Measurements from ENCODE around the gene RASSF5. TPM values are rescaled to one million over a fixed set of nuclear protein-coding genes. Genes with fewer than 3 reads are reported as not detected.
A peak's percentile ranks its signal among the peaks of the same experiment; 100 is the strongest.

Gene RASSF5, protein sequence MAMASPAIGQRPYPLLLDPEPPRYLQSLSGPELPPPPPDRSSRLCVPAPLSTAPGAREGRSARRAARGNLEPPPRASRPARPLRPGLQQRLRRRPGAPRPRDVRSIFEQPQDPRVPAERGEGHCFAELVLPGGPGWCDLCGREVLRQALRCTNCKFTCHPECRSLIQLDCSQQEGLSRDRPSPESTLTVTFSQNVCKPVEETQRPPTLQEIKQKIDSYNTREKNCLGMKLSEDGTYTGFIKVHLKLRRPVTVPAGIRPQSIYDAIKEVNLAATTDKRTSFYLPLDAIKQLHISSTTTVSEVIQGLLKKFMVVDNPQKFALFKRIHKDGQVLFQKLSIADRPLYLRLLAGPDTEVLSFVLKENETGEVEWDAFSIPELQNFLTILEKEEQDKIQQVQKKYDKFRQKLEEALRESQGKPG
- 35.5 TPM for total RNA-seq

DNA sequence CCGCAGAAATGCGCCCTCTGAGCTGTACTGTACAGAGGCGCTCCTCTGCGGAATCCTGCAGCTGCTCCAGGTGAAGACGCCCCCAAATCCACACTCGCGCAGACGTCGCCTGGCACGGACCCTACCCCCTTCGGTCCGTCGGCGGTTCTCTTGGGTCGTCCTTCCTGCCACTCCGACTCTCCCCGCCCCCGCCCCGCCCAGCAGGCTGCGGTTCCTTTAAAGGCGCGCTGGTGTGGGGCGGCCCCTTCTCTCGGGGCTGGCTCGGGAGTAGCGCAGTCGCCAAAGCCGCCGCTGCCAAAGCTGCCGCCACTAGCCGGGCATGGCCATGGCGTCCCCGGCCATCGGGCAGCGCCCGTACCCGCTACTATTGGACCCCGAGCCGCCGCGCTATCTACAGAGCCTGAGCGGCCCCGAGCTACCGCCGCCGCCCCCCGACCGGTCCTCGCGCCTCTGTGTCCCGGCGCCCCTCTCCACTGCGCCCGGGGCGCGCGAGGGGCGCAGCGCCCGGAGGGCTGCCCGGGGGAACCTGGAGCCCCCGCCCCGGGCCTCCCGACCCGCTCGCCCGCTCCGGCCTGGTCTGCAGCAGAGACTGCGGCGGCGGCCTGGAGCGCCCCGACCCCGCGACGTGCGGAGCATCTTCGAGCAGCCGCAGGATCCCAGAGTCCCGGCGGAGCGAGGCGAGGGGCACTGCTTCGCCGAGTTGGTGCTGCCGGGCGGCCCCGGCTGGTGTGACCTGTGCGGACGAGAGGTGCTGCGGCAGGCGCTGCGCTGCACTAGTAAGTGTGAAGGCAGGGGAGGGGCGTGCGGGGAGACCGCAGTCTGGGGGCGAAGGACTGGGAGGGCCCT is at the start of gene RASSF5:
Gene RASSF5 (plus strand): TSS at position 248 of the 846 bp plus-strand sequence. CDS start 72 bp downstream, at position 320.
- DNase-seq (ENCODE audit: low spot score): peak; percentile 93

DNA sequence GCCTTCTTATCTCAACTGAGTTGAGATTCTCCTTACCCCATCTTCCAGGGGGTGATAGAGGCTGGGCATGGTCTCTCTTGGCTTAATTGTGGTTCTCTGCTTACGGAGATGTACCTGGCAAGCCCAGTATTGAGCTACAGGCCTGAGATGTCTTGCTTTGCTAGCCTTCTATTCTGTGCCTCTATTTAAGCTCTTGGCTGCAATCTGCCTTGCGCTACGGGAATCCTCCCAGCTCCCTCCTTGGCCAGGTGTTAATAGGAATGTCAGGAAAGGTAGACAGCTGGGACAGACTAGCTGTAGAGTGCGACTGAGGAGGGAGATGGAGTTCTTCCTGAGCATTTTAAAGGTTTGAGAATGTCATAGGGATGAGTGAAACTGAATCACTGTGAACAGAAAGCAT is 47.6 kb upstream of the RASSF5 start:
- DNase-seq (ENCODE audit: low spot score): no peak

DNA sequence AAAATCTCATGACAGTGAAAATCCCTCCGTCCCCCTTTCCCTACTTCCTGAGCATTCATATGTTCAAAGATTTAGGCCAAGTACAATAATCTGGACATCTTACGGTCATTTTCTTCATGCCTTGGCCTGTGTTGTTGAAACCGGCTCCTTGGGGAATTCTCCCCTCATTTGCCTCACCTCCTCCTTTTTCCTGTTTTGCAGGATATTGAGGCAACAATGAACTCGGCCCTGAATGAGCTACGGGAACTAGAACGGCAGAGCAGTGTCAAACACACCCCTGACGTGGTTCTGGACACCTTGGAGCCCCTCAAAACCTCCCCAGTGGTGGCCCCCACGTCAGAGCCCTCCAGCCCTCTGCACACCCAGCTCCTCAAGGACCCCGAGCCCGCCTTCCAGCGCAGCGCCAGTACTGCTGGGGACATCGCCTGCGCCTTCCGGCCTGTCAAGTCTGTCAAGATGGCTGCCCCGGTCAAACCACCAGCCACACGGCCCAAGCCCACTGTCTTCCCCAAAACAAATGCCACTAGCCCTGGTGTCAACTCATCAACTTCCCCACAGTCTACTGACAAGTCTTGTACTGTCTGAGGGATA is 46.4 kb upstream of the RASSF5 start:
- no peak for DNase-seq (ENCODE audit: low spot score)

DNA sequence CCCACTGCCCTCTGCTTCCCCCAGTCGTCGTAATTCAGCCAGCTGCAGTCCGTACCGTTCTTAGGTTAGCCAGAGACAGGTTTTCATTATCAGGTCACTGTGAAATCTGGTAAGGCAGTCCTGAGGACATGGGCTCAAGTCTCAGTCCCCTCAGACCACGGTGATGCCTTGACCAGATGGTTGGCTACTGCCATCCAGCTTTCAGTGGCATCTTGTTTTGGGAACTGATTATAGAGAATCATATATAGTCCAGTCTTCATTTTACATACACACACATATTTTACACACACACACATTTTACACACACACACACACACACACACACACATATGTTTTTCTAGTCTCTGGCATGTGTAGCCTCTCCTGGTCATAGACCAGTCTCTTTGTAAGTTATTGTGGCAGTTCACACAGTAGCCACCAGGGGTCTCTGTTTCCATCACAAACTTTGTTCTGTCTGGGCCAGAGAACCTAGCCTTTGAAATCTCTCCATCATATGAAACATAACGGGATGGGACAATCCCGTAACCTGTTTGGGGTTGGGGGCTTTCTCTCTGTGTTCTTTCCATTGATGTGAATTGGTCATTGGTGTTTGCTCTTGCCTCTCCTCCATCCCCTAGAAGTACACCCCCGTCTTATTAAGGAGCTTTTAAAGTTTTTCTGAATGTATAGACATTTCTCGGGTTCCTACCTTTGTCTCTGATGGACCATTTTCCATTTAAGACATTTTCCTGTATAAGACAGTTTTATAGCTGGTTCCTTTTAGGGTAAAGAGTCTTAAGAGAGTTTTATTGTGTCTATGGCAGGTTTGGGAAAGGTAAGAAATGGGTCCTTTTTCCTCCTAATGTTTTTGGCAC is 45.5 kb upstream of the RASSF5 start:
- DNase-seq (ENCODE audit: low spot score): peak; percentile 82

DNA sequence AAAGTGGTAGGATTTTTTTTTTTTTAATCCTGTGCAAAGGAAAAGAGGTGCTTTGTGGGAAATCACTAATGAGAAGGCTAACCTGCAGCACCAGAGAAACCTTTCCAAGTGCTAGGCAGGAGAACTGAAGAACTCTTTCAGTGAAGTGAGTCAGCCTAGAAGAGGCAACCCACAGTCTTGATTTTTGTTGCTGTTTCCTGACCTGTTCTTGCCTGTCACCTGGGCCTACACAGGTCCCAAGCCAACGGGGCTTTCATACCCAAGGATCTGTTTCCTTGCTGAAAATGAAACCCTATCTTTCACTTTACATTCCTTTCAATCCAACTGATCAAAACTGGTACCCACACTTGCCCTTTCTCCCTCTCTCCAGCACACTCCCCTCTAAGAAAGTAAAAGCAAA is 44.2 kb upstream of the RASSF5 start:
- no peak for DNase-seq (ENCODE audit: low spot score)

DNA sequence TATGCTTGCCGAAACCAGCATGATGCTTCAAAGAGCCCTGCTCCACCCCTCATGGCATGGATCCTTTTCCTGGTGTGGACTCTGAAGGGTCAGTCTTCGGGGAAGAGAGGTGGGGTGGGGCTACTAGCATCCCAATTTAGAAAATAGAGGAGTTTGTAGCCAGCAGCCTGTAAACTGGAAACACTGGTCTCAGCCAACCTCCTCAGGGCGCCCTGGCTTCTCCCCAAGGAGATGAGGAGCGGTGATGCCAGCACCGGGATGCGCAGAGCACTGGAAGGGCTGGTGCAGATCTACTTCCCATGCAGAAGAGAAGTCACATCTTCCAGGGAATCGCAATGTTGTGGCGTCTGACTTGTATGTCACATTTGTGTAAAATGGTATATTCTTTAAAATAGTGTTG is 43.4 kb upstream of the RASSF5 start:
- no peak for DNase-seq (ENCODE audit: low spot score)

DNA sequence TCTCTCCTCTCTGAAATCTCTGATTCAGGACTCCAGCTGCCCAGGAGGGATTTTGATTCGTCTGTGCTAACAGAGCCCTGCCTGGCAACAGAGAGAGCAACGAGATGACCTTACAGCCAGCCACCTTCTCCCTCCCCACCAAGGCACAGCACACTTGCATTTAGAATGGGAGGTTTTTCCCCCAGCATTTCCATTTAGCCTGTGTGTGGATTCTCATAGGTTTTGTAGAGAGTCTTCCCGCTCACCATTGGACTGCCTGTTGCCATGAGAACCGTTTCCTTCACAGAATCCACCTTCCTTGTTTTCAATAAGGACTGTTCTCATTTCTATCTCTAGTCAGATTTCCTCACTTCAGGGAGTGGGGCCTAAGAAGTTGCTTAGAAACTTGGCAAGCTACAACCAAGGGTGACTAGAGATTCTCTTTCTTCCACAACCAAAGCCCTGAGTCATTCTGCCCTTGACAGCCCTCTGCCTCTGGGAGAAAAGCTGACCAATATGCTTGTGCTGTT is 42.8 kb upstream of the RASSF5 start:
- DNase-seq (ENCODE audit: low spot score): no peak

DNA sequence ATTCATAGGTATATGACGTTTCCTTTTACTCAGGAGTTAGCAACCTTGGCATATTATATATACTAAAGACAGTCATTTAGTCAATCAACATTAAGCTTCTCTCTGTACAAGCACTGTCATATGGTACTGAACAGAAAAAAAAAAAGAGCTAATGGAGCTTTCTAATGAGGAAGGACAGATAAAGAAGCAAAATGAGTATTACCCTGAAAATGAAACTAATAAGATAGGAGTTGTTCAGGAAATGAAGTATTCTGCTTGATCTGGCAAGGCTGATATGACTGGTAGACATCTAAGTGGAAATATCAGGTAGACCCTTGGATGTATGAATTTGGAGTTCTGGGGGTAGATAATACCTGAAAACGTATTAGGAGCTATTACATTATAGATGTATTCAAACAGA is 41.4 kb upstream of the RASSF5 start:
- DNase-seq (ENCODE audit: low spot score): no peak

DNA sequence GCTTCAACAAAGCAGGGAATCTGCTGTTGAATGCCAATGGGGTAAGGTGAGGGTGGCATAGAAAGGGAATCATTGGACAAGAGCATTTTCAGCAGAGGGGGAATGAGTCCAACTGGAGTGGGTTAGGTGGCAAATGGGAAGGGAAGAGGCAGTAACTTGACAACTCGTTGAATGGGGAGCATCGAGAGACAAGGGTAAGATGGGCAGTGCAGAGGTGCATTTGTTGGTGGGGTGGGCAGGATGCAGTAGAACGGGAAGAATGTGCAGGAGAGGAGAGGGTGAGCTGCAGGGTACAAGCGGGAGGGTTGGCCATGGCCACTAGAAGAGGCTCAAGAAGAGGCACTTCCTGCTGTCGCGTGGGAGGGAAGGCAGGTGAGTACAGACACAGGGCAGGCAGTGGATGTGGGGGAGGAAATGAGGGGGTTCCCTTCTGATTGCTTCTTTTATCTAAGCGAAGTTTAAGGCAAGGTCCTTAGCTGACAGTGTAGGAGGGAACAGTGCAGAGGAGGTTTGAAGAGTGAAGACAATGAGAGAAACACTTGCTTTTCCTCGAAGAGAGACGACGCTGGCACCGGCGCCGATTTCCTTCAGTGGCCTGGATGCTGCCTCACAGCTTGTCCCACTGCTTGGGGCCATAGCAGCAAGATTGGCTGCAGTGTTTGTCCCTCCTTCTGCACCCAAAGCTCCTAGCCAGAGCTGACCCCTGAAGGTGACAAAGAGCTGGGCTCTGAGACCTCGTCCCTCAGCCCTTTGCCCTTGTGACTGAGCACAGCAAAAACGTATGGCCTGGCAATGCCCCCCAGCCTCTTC is 40.3 kb upstream of the RASSF5 start:
- DNase-seq (ENCODE audit: low spot score): no peak

DNA sequence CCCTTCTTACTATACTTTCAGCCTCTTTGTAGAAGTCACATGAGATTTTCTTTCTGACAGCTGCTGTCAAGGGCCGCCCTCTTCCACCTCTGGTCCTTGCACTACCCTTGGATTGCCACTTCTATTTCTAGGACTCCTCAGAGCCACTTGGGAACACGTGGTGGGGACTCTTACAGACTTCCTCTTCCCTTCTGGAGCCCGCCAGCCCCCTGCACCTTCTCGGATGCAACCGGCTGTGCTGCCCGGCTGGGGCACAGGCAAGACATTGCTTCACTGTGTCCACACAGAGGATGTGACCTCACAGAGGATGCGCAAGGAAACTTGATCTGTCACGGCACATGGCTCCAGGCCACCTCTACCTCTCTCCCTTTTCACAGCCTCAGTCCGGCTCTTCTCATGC is 39.4 kb upstream of the RASSF5 start:
- no peak for DNase-seq (ENCODE audit: low spot score)

DNA sequence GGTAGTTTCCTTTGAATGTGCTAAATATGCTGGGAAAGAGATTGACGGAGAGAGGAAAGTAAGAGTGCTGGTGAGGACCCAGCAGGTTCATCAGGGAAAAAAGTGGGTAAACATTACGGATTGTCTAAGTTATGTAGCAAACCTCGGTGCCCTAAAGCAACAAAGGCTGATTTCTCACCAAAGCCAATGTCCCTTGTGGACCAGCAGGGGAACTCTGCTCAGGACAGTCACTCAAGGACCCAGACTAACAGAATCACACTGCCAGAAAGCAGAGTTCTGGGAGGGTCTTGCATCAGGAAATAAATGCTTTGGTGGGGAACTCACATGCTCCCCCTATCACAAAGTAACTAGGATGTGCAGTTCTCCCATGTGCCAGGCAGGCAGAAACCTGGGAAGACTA is 38.8 kb upstream of the RASSF5 start:
- DNase-seq (ENCODE audit: low spot score): no peak

DNA sequence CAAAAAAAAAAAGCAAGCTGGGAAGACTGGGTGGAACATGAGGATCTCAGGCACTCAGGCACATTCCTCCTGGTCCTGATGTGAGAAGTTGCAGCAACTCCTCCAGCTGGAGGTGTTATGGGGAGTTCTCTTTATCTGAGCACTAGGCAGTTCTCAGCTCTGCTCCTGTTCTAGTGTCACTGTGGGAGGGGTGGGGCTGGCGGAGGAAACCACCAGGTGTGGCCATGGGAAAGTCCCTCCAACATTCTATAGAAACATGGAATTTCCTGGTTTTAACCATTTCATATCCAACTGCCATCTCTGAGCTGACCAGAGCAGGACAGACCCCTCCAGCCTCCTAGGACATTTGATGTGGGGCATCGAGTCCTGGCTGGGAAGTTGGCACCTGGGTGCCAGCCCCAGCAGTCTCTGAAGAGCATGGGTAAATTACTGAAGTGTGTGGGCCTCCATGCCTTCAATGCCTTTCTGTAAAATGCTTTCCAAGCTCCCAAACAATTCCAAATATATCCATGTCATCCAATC is 37.9 kb upstream of the RASSF5 start:
- no peak for DNase-seq (ENCODE audit: low spot score)

DNA sequence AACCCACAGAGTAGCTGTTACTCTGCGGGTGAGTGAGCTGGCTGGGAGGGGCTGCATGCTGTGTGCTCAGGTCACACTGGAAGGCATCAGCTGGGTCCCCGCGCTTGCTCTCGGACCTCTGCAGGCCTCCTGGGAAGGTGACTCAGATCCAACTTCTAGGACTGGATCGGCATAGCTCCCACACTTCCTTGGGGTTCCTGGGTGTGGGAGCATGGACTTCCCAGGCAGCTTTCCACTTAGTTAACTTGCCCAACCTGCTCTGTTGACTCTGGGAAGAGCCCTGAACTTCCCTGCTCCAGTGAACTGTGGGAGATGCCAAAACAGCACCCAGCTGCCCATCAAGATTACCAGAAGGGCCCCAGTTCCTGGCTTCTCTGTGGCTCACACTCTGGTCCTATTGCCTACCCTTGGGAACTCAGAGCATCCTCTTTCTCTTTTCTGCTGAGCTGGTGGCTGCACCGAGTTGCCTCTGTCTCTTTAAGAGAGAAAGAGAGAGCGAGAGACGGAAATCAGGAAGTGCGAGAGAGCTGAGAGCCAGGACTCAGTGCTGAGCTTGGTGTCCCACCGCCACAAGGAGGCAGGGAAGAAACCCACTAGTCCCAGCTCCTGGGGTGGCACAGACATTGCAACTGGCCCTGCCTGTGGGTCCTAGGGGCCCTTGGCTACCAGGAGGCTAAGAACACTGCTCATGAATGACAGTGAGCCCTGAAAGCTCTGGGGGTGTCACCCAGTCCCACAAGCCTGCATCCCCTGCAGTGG is 37.2 kb upstream of the RASSF5 start, which contains the start of gene IKBKE:
Gene IKBKE (plus strand): TSS at position 544 of the 759 bp plus-strand sequence. CDS start 2,752 bp downstream, outside the sequence.
- DNase-seq (ENCODE audit: low spot score): peak; percentile 65

DNA sequence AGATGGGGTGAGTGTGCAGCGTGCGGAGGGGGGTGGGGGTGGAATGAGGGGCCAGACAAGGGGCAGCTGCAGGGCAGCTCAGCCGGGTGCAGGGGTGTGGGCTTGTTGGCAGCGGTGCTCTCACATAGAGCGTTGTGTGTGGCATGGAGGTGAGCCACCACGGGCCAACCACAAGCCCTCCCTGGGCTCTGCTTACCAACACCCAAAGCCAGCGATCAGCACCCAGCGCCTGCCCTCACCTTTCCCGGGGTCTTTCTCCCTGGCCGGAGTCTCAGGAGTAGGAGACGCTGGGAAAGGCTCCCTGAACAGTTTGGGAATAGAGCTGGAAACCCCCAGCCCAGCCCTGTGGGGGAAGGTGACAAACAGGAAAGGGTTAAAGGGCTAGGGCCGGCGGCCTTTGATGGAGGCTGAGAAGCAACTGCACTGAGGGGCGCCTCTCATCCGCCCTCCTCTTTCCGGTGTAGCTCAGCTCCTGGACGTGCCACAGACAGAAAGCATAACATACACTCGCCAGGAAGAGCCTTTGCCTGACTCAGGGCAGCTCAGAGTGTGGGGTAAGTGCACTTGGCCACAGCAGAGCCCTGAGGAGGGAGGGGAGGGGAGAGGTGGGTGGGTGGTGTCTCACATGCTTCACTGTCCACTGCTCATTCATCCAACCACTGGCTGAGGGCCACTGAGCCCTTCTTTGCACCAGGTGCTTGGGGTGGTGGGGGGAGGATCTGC is 36.5 kb upstream of the RASSF5 start:
- DNase-seq (ENCODE audit: low spot score): no peak

DNA sequence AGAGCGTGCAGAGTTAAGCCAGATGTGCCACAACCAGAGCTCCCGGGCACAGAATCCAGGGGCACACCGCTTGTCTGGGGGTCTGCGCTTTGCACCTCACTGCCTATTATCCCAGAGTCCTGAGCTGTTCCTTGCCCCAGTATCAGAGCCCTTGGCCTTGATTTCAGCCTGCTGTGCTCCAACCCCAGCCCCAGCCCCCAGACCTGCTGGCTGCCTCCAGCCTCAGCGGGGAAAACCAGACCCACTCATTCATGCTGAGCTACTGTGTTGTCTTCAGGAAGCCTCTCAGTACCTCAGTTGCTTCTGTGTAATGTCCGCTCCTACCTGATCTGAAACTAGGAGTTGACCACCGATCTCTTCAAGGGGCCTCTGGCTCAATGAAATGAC is 35.9 kb upstream of the RASSF5 start:
- no peak for DNase-seq (ENCODE audit: low spot score)

DNA sequence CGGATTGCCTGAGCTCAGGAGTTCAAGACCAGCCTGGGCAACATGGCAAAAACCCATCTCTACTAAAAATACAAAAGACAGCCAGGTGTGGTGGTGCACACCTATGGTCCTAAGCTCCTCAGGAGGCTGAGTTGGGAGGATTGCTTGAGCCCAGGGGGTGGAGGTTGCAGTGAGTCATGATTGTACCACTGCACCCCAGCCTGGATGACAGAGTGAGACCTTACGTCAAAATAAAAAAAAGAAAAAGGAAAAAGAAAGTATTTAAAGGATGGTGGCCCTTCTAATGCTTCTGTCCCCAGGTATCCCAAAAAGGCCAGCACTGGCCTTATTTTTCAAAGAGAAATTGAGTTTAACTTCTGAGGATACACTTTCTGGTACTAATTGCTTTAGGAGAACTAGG is 35.3 kb upstream of the RASSF5 start:
- DNase-seq (ENCODE audit: low spot score): no peak

DNA sequence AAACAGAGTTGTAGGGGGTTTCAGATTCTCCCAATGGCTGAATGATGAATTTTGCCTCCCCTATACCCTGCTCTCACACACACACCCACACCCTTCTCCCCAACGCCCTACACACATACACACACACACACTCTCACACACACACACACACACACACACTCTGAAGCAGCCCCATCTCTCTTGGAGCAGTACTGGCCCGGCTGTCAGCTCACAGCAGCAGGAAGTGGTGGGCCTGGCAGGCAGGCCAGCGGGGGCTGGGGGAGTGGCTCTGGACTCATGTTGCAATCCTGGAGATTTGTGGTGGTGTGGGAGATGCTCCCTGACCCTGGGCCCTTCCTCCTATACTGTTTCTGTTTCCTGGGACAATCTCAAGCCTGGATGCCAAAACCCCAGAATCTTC is 34.9 kb upstream of the RASSF5 start:
- no peak for DNase-seq (ENCODE audit: low spot score)

DNA sequence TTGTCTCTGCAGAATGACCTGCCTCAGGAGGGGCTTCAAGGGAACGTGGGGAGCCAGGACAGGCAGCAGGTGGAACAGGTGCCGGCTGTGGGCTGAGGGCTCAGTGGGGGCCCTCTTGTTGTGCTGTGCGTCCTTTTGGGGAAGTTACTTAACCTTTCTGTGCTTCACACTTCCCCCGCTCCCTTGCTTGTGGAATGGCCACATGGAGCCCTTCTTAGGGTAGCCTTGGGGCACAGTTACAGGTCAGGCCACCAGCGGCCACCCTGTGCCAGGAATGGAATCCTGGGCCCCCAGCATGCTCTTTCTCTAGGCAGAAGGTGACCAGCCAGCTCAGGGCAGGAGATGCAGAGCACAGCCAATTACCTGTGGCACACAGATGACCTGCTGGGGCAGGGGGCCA is 34.4 kb upstream of the RASSF5 start:
- no peak for DNase-seq (ENCODE audit: low spot score)

DNA sequence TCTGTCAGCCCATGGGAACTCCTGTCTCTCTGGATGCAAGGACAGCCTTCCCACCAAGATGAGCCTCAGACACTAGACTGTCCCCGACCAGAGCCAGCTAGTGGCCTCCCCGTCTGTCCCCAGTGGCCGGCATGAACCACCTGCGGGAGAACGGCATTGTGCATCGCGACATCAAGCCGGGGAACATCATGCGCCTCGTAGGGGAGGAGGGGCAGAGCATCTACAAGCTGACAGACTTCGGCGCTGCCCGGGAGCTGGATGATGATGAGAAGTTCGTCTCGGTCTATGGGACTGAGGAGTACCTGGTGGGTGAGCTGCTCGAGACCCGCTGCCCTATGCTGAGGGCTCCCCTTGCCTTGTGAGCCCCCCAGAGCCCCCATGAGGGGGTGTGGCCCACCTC is 31.3 kb upstream of the RASSF5 start:
- DNase-seq (ENCODE audit: low spot score): no peak

Measured in ureter (tissue), 1 donor.